Epidermal melanocyte (primary cell): ENCODE data around the gene ZSCAN22.
A peak's percentile ranks its signal among the peaks of the same experiment; 100 is the strongest.

Experiments used
- DNase-seq: peaks from one replicate; pipeline ENCODE4 v3.0.0; 2011; ENCODE audit warnings: low spot score; ENCODE audit not compliant: insufficient read length

The ZSCAN22 gene

GRCh38 chr19:58351558-58351878, 24.7 kb downstream of the ZSCAN22 start:
- no peak for DNase-seq

GRCh38 chr19:58351990-58352755, 25.4 kb downstream of the ZSCAN22 start:
- no peak for DNase-seq

DNA sequence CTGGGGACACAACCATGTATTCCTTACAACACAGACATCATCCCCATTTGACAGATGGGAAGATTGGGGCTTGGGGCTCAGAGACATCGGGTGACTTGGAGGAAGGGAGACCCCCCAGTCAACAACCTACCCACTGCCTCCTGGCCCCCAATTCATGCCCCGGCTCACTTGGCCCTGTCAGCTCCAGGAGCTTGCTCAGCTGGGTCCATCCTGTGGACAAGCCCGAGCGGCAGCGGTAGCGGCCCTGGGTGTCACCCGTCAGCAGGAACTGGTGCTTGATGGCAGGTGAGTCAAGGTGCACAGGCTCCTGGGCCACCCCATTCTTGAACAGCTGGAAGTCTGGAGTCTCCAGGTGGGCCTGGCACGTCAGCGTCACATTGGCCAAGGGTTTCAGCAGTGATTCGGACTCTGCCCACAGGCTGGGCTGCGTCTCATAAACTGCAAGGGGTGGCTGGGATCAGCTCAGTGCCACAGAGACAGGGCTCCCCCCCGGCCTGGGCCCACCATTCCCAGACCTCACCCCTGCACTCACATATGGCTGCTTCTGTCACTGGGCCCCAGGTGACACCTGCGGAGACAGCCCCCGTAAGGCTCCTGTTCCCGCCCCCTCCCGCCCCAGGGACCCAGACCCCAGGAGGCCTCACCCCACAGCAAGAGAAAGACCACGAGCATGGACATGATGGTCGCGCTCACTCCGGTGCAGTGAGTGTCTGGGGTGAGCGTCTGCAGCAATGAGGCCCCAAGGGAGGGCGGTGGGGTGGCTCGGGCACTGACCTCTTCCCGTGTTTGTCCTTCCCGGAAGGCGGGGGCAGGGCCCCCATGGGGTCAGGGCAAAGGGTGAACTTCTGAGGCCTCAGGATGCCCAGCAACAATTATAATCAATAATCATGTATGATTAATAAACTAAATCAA, 26.2 kb downstream of the ZSCAN22 start, which contains the start of gene A1BG:
A1BG (minus strand) TSS at position 733 of the 912 bp plus-strand sequence; CDS start at position 678, 55 bp downstream.
- DNase-seq: no peak

DNA sequence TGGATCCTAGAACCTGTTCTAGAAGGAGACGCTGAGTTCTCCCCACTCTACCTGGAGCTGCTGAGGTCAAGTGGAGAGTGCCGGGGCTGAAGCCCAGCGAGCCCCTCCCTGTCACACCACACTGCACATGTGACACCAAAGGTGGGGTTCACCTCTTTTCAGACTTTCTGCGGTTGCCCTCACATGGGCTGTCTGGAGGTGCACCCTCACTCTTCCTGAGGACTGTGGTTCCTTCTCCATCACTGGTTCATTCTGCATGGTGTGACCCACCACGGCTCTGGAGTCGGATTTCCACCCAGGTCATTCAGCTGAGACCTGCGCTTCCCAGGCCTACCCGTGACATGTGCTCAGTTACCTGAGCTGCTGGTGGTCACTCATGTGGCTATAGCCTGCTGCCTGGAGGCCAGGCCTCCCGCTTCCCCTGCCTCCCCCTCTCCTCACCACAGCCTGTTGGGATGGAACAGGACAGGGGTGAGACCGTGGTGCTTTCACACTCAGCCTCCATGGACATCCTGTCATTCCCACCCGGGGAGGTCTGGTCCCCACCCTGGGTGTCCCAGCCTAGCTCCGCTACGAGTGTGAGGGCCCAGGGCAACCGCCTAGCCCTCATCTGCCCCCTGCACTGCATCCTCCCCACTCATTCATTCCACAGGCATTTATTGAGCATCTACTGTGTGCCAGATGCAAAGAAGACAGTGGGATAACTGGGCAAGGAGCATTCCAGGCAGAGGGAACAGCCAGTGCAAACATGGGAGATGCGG, 27.1 kb downstream of the ZSCAN22 start:
- peak; percentile 13 for DNase-seq

GRCh38 chr19:58354478-58355030, 27.8 kb downstream of the ZSCAN22 start:
- peak; percentile 15 for DNase-seq

GRCh38 chr19:58355215-58355796, 28.5 kb downstream of the ZSCAN22 start:
- peak; percentile 14 for DNase-seq

DNA sequence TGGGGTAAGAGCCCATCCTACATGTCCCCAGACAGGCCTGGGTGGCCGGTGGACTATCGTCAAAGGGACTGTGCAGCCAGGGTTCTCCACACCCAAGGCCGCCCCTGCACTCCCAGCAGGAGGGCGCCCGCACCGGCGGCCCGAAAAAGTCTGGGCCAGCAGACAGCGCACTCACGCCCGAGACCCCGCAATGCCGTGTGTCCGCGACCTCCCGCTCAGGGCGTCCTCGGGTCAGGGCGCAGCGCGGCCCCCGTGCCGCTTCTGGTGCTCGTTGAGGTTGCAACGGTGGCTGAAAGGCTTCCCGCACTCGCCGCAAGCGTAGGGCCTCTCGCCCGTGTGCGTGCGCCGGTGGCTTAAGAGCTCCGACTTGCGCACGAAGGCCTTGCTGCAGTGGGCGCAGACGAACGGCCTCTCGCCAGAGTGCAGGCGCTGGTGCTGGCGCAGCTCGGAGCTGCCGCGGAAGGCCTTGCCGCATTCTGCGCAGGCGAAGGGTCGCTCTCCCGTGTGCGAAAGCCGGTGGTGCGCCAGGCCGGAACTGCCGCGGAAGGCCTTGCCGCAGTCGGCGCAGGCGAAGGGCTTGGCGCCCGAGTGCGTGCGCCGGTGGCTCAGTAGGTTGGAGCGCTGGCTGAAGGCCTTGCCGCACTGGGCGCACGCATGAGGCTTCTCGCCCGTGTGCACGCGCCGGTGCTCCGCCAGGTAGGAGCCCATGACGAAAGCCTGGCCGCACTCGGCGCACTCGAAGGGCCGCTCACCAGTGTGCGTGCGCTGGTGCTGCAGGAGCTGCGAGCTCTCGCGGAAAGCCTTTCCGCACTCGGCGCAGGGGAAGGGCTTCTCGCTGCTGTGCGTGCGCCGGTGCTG, 29.3 kb downstream of the ZSCAN22 start:
- DNase-seq: peak; percentile 30

- peak; percentile 15 for DNase-seq
These were observed 30.1 kb downstream of the ZSCAN22 start for GRCh38 chr19:58356766-58357480.

DNA sequence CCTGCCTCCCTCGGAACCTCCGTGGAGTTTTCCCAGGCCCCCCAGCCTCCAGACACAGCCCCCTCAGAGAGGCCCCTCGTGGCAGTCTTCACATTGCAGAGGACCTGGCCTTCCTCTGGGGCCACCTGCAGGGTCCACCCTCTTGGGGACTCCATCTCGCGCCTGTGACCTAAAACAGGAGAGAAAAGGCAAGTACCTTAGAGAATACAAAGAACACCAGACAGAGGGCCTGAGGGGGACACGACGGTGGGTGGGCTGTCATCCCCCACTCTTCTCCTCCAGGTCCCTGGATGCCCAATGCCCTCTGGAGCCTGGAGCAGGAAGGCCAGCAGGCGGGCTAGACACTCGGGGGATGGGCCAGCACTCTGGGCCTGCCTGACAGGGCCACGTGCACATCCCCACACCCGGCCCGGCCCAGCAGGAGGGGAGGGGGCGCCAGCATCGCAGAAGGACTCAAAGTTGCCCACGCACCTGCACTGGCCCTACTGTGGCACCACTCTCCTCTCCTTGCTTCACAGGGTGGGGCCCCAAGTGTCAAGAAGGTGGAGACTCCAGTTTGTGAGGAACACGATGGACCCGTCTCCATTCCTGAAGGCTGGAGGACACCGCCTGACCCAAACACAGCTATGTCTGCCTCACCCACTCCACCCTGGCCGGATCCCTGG, 30.8 kb downstream of the ZSCAN22 start:
- peak; percentile 16 for DNase-seq

DNA sequence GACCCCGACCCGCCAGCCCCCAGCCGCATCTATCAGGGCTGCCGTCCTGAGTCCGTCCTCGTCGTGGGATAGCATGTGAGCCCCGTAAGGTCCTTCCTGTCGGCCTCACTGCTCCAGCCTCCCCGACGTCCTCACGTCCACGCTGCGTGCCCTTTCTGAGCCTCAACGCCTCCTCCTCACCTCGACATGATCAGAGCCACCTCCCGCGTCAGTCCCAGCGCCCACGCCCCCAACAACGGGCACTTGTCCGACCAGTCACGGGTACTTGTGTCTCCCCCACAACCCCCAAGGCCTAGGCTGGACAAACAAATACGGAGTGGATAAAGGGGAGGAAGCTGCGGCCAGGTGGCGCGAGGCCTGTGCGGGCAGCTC, 35.1 kb downstream of the ZSCAN22 start:
- DNase-seq: no peak

DNA sequence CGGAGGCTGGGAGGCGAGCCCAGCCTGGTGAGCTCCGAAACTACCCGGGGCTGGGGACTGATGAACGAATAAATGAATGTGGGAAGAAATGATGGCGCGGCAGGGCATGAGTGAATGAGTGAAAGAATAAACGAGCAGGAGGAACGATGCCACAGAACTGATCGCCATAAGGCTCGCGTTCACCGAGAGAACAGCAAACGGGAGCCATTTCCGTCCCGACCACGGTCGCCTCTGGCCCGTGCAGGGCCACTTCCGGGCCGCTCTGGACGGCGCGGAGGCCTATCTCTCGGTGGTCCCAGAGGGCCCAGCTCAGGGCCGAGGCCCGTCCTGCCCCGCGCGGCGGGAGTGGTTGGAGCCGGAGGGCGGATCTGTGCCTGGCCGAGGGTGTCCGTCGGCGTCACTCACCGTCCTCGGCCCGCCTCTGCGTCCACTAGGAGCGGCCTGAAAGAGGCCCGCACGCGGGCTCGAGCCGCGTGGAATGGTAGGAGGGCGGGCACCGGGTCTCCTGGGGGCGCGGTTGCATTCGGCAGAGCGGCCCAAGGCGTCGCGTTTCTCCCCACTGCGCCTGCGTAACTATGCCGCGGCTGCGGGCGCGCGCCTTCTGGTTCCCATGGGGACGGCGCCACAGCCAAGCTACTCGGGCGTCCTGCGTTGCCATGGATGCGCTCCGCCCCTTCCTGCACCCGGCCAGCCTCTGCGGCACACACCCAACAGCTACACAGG, 35.6 kb downstream of the ZSCAN22 start, which contains the start of gene ZNF497:
ZNF497 (minus strand) TSS at position 480 of the 723 bp plus-strand sequence. CDS start 5,116 bp downstream, outside the sequence.
- DNase-seq: peak; percentile 100

- DNase-seq: no peak
These were observed 37.4 kb downstream of the ZSCAN22 start for GRCh38 chr19:58364146-58364545.

DNA sequence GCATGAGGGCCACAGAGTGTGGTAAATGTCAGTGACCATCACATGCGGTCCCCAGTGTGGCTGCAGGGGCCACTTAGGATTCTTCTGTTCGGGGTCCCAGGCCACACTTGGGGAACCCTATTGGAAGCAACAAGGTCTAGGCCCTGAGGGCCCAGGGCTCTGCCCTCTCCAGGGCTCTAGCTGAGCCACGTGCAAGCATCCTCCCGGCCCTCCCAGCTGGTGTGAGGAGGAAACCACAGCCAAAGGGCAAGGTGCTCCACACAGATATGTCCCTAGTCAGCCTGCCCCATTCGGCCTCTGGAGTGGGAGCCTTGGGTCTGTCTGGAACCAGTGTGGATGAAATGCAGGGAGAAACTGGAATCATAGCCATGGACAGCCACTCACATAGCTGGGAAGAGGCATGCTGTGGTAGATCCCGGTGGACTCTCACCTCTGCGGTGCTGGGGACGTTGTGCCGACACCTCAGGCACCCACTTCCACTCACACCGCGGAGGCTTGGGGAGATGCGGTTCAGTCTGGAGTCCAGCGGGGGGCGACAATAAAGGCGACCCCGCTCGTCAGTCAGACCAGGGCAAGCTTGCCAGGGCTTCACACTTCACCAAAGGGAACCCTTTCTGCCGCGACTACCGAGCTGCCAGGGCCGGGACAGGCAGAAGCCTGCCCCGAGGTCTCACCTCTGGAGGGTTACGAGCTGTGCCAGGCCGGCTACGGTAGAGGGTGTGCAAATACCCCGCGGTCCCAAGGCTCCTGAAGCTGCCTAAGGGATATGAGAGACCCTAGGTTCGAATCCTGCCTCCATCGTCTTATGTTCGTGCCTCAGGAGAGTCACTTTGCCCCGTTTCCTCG, 40.0 kb downstream of the ZSCAN22 start:
- DNase-seq: peak; percentile 13

DNA sequence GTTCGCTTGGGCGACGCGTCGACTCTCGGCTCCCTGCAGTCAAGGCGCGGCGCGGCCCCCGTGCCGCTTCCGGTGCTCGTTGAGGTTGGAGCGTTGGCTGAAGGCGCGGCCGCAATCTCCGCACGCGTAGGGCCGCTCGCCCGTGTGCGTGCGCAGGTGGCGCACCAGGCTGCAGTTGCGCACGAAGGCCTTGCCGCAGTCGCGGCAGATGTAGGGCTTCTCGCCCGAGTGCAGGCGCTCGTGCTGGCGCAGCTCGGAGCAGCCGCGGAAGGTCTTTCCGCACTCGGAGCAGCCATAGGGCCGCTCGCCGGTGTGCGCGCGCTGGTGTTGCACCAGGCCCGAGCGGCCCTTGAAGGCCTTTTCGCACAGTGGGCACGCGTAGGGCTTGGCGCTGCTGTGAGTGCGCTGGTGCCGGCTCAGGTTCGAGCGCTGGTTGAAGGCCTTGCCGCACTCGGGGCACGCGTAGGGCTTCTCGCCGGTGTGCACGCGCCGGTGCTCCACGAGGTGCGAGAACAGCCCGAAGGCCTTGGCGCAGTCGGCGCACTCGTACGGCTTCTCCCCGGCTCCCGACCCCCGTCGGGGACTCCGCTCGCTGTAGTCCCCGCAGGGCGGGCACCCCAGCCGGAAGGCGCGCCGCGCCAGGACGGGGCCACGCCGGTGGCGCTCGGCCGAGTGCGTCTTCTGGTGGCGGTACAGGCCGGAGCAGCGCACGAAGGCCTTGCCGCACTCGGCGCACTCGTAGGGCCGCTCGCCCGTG, 41.1 kb downstream of the ZSCAN22 start:
- no peak for DNase-seq

- DNase-seq: no peak
These were observed 42.0 kb downstream of the ZSCAN22 start for GRCh38 chr19:58368561-58369360.
